CD4-positive, alpha-beta T cell treated with Interleukin-15 for 1 hour (primary cell): ENCODE measurements around the gene FBXO42.
A peak's percentile ranks its signal among the peaks of the same experiment; 100 is the strongest.
"Not testable (repeated sequence)": the region's sequence is repeated elsewhere in the genome, so short reads cannot be mapped to it uniquely, and the experiment has no call there.

Source experiments
- DNase-seq: peaks from one replicate; pipeline ENCODE4 v3.0.0-alpha.2; 2020

The FBXO42 gene

GRCh38 chr1:16241221-16241708 is 111.0 kb downstream of the FBXO42 start:
- DNase-seq: no peak

GRCh38 chr1:16239972-16240491 is 112.2 kb downstream of the FBXO42 start:
- no peak for DNase-seq

DNA sequence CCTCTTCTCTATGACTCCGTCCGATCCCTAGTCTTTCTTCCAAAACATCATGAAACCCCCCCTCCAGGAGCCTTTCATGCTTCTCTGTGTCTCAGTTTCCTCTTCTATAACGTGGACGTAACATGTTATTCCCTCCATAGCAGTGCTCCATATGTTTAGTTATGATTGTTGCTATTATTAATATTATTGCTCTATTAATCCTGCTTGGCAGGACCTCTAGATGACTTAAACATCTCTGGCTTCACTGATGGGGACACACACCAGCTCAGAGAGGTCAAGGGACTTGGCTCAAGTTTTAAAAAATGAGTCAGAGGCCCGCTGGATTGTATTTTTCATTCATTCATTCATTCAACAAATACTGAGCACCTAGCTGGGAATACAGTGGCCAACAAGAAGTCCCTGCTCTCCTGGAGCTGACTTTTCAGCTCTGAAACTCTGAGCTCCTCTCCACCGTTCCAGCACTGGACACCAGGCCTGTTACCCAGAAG is 114.9 kb downstream of the FBXO42 start:
- no peak for DNase-seq

DNA sequence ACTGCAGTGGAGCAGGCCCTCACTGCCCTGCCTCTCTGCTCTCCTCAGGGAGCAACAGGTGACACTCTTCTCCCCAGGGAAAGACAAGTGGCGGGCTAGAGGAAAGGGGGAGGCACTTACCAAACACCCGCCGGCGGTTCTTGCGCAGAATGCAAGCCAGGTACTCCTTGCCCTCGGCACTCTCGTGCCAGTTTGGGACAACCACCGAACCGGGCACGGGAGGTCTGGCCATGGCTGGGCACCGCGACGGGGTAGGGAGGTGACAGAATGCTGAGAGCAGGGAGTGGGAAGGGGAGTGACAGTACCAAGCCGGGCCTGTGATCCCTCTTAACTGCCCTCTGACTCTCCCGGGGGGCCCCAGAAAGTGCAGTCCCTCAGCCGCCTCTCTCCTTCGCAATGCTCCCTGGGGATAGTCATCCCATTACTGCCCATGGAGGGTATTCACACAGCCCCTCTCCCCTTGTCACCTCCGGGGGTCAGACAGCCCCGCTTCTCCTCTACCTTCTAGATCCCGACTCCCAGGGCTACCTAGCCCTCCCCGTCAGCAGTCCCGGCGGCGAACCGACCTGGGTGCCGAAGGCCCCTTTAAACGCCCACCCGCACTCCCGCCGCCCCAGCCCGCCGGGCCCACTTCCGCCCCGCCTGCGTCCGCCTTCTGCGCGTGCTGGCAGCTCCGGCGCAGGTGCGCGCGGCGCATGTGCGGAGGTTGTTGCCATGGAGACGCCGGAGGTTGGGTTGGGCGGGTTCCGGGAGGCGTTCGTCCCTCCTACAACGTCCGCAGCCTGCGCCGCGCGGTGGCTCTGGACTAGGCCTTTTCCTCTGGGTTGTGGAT is 115.6 kb downstream of the FBXO42 start, which contains the start of gene CPLANE2:
Gene CPLANE2 (minus strand): TSS at position 673 of the 832 bp plus-strand sequence. CDS start 441 bp downstream, at position 232.
- peak; percentile 95 for DNase-seq

GRCh38 chr1:16235944-16236510 is 116.3 kb downstream of the FBXO42 start:
- DNase-seq: peak; percentile 65

GRCh38 chr1:16235347-16235746 is 116.9 kb downstream of the FBXO42 start:
- no peak for DNase-seq

DNA sequence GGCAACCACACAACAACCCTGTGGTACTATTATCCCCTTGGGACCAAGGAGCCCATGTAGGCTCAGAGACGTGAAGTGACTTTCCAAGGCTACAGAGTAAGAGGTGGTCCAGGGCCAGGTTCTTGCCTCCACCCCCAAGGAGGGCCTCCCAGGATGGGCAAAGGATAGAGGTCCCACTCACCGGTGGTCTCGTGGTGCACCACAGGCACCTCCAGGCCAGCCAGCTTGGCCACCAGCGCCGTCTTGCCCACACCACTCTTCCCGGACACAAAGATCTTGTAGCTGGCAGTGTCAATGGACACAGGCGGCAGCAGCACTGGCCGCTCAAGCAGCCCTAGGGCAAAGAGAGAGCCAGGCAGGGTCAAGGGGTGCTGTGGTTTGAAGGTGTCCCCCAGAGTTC is 118.8 kb downstream of the FBXO42 start:
- DNase-seq: no peak

- DNase-seq: no peak
These were observed 120.0 kb downstream of the FBXO42 start for GRCh38 chr1:16232316-16232710.

DNA sequence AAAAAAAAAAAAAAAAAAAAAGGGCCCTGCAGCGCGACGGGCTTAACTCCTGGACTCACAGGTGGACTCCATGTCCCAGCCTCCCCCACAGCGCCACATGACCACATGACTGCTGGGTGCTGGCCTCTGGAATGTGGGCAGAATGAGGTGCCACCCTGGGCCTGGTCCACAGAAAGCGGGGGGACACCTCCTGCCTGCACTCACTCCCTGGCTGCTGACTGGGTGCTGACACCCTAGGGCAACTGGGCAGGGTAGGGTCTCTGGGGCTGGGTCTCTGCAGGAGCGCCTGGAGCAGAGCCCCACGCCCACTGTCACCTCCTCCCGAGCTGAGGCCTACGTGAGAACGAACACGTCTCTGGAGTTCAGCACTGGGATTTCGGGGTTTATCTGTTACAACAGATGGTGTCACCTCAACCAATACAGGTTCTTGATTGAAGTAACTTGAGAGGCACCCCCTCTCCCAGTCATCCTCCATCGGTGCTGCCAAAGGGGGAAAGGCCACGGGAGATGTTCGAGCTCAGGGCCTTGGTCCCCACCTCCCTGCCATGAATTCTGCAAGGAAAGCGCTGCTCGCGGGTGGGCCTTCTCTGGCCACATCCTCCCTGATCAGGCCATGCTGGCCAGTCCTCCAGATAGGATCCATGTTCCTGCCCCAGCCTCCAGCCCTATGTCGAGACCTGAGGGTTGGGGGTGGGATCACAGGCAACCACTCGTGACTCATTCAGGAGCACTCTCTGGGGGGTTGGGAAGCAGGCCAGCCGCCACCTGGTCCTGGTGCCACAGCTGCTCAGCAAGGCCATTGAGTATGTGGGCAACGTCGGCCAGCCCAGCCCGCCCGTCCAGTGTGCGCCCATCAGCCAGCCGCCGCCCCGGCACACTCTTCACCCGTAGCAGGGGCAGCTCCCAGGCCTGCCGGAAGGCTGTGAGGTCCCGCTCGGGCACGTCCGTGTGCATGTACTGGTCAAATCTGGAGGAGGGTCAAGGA is 120.7 kb downstream of the FBXO42 start:
- no peak for DNase-seq

- DNase-seq: no peak
These were observed 121.5 kb downstream of the FBXO42 start for GRCh38 chr1:16230744-16231143.

- DNase-seq: no peak
These were observed 122.1 kb downstream of the FBXO42 start for GRCh38 chr1:16229976-16230740.

DNA sequence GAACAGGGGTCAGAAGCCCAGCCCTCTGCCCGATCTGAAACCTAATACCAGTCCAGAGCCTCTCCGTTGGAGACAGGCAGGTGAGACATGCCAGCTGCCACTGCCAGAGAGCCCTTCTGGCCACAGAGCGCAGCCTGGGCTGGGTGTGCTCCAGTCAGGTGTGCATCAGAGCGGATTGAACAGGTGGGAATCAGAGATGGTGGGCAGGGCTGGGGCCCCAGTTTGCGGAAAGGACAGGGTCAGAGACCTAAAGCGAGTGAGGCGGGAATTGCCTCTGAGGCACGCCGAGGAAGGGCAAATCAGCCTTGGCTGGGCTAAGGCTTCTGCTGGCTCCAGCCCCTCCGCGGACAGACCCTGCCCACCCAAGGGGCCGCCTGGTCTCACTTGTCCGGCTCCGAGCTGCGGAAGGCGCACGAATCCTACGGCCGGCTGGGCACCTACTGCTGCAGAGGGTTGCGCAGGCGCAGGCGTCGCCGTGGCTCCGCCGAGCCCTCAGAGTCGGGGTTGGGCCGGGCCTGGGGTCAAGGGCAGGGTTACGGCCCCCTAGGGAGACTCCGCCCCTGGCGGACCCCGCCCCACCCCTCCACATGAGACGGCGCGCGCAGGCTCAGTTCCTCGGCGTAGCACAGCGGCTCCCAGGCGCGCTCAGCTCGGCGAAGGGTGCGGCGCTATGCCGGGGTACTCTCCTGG is 125.6 kb downstream of the FBXO42 start:
- no peak for DNase-seq

GRCh38 chr1:16226129-16226489 is 126.2 kb downstream of the FBXO42 start:
- DNase-seq: no peak

GRCh38 chr1:16224472-16224871 is 127.8 kb downstream of the FBXO42 start:
- no peak for DNase-seq

GRCh38 chr1:16222716-16223115 is 129.6 kb downstream of the FBXO42 start:
- not testable (repeated sequence) for DNase-seq

DNA sequence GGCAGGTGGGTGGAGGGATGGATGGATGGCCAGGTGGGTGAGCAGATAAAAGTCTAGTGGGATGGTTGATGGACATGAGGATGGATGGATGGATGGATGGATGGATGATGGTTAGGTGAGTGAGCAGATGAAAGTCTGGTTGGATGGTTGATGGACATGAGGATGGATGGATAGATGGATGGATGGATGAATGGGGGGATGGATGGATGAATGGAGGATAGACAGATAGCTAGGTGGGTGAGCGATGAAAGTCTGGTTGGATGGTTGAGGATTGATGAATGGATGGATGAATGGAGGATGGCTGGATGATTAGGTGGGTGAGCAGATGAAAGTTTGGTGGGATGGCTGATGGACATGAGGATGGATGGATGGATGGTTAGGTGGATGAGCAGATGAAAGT is 130.8 kb downstream of the FBXO42 start:
- no peak for DNase-seq

DNA sequence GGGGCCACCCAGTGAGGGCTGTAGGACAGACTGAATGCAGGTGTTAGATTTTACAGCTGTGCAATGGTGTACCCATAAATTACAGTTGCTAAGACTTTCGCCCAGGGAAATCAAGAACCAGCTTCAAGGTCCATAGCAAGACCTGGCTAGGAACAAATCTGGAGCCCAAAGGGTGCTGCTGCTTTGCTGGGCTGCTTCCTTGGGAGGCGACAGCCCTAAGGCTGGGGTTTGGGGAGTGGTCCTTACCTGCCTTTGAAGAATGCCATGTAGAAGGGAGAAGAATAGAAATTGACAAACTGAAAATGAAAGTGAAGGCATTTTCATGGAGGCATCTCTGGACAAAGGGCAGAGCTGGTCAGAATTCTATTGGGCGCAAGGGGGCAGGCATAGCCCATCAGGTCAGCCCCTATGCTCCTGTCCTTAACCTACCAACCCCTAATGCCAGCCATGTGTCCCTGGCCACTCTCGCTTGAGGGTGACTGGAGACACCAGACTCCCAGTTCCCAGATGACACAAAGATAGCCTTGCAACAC is 132.2 kb downstream of the FBXO42 start:
- no peak for DNase-seq

DNA sequence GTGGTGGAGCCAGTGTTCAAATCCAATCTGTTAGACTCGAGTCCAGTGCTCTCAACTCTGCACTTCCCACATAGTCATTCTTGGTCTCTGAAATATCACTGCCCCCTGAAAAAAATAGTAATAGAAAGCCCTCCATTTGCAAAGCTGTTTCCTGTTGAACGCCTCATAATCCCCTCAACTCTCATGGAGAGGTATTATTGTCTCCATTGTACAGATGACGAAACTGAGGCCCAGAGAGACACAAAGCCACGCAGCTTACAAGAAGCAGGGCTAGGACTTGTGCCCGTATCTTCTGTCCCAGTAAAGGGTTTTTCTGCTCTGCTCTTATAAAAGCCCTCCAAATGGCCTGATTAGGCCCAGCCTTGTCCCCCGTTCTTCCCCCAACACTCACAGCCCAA is 133.6 kb downstream of the FBXO42 start:
- DNase-seq: no peak

DNA sequence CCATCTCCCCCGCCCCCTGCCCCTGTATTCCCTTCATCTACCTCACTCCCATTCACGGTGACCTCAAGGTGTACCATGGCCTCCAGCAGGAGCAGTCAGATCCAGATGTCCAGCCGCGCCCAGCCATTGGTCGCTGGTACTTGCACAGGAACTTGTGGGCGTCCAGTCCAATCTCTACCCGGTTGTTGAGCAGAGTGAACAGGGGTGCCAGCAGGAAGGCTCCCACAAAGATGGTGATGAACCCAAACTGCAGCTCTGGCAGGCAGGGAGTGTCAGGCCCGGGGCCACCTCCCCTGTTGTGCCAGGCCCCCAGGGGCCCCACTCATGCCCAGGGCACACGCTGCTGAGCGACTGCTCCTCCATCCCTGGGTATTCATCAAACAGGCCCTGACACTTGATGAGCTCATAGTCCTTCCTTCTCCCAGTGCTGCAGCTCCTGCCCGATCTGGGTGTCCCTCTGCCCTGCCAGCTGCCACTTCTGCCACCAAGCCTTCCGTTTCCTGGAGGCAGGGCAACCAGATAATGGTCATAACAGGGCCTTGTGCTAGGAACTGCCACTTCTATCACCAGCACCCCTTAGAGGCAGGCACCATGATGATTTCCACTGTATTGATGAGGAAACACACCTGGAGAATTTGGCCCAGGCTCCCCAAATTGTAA is 134.1 kb downstream of the FBXO42 start:
- DNase-seq: no peak

DNA sequence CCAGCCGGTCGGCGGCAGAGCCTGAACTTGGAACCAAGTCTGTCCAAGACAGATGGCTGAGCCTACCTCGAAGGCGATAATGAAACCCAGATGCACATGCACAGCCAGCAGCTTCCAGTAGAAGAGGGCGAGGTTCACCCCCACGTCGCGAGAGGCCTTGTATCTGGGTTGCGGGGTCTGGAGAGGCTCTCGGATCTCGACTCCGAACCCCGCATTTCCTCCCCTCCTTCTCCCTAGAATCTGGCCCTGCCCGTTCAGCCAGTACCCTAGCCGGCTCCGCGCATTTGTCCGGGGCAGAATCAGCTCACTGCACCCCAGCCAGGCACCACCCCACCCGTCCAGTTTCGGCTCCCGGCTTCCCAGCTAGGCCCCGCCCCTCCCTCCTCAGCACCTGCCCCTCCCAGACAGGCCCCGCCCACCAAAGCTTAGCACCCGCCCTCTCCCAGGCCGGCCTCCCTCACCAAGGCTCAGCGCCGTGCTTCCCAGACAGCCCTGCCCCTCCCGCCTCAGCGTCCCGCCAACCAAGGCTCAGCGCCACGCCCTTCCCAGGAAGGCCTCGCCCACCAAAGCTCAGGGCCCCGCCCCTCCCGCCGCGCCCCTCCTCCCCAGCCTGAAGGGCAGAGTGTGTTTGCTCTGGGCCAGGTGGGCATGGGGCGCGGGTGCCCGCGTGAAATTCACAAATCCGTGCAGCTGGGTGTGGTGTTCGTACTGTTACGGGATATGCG is 135.1 kb downstream of the FBXO42 start:
- peak; percentile 96 for DNase-seq
